HG03103 (cell line): Measurements from ENCODE around the gene SEC24C.
"Not testable (repeated sequence)": the region's sequence is repeated elsewhere in the genome, so short reads cannot be mapped to it uniquely, and the experiment has no call there.

Experiments
- ATAC-seq: cut with Tn5 transposase; IDR thresholded peaks from one replicate; pipeline ENCODE4 v1.9.1; 2021; ENCODE audit warnings: low read depth; ENCODE audit not compliant: unreplicated experiment

The SEC24C gene

DNA sequence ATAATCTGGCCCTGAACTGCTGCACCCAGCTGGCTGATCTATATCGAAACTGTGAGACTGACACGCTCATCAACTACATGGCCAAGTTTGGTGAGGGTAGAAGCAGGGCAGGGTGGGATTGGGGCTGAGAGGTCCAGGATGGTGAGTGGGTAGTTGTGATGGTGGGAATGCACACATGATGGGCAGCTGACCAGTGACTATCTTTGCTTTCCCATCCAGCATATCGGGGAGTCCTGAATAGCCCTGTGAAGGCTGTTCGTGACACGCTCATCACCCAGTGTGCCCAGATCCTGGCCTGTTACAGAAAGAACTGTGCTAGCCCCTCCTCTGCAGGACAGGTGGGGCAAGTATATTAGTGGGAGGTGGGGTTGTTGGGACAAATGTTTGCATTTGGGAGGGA is 25.2 kb downstream of the SEC24C start:
- no peak for ATAC-seq

- ATAC-seq, result no peak
These were observed 27.6 kb downstream of the SEC24C start for GRCh38 chr10:73771722-73772280.

GRCh38 chr10:73772281-73773151 is 28.3 kb downstream of the SEC24C start:
- peak; percentile 53 for ATAC-seq

- ATAC-seq, result no peak
These were observed 29.1 kb downstream of the SEC24C start for GRCh38 chr10:73773152-73773879.

GRCh38 chr10:73774637-73775036 is 30.5 kb downstream of the SEC24C start:
- no peak for ATAC-seq

GRCh38 chr10:73779018-73779417 is 34.8 kb downstream of the SEC24C start:
- no peak for ATAC-seq

DNA sequence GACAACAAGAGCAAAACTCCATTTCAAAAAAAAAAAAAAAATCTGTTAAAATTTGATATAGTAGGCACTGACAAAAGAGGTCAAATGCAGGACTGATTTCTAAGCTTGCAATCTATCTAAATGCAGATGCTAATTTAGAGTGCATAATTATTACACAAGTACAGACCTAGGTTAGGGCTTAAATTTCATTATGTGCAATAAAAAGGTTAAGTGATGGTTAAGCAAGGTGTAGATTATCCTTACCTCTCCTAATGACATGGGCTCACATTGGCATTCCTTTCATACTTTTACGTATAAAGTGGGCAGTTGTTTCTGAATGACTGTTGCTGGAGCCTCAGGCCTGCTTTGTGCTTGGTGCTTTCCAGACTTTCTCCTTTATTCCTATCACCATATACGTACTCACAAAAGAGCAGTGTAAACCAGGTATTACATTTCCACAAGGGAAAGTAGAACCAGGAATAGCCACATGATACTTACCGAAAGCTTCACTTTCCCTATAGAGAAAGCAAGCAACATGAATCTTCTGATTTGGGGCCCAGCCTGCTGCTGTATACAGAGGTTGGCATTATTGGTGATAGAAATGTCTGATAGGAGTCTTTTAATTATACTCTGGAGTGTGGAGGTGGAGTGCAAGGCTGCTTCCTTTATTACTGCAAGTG is 35.5 kb downstream of the SEC24C start:
- no peak for ATAC-seq

DNA sequence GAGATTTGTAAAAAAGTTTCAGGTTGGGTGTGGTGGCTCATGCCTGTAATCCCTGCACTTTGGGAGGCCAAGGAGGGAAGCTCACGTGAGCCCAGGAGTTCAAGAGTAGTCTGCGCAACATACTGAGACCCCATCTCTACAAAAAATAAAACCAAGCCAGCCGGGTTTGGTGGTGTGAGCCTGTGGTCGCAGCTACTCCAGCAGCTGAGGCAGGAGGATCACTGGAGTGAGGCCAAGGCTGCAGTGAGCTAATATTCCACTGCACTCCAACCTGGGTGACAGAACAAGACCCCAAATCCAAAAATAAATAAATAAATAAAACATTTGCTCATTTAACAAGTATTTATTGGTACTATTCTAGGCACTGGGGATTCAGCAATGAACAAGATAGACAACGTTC is 36.1 kb downstream of the SEC24C start:
- ATAC-seq, result no peak

GRCh38 chr10:73780966-73781365 is 36.8 kb downstream of the SEC24C start:
- no peak for ATAC-seq

- no peak for ATAC-seq
These were observed 37.3 kb downstream of the SEC24C start for GRCh38 chr10:73781548-73781878.

DNA sequence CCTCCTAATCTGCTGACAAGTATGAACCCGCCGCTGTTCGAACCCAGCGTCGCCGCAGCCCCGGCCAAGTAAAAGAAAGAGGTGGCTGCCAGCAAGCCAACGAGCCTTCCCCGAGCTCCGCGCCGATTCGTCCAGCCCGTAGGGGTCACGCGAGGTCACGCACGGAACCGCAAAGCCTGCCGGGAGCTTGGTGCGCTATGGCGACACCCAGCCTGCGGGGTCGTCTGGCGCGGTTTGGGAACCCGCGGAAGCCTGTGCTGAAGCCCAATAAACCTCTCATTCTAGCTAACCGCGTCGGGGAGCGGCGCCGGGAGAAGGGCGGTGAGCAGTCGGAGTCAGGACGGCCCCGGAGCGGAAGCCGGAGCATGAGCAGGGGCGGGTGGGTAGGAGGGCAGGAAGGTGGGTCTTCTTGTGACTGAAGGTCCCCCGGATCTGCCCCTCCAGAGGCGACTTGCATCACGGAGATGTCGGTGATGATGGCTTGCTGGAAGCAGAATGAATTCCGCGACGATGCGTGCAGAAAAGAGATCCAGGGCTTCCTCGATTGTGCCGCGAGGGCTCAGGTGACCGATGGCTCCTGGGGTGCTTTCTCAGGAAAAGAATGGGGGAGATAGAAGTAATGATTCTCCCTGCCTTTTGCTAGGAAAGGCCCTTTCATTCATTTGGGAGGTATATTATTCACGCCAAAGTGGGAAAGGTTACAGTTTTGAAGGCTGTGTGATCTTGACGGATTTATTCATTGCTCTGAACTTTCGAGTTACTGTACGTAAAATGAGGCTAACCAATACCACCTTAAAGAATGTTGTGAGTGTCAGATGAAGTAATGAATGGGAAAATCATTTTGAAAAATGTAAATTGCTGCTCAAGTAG is 37.9 kb downstream of the SEC24C start, which contains the start of gene CHCHD1:
Gene CHCHD1, plus strand, starts transcription at position 170 of the 870 bp plus-strand sequence. Its CDS starts 28 bp downstream, at position 198.
- ATAC-seq, result peak; percentile 48

DNA sequence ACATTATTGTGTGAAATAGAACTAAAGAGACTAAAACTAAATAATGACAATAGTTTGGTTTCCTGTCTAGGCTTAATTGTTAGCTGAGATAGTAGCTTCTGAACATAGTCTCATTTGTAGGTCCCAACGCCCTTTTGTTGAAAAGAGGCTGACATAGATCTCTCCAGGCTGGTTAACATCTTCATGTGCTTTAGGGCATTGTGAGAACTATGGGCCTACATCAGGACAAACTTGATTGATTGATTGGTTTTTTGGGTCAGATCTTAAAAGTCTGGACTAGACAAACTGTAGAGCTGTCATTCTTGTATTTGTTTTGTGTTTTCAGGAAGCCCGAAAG is 38.5 kb downstream of the SEC24C start:
- no peak for ATAC-seq

GRCh38 chr10:73785211-73785720 is 41.1 kb downstream of the SEC24C start, which contains the start of gene ZSWIM8:
TSS of gene ZSWIM8 (plus strand) at chr10:73785606. CDS start at chr10:73785879, 273 bp downstream.
- ATAC-seq, result peak; percentile 56

DNA sequence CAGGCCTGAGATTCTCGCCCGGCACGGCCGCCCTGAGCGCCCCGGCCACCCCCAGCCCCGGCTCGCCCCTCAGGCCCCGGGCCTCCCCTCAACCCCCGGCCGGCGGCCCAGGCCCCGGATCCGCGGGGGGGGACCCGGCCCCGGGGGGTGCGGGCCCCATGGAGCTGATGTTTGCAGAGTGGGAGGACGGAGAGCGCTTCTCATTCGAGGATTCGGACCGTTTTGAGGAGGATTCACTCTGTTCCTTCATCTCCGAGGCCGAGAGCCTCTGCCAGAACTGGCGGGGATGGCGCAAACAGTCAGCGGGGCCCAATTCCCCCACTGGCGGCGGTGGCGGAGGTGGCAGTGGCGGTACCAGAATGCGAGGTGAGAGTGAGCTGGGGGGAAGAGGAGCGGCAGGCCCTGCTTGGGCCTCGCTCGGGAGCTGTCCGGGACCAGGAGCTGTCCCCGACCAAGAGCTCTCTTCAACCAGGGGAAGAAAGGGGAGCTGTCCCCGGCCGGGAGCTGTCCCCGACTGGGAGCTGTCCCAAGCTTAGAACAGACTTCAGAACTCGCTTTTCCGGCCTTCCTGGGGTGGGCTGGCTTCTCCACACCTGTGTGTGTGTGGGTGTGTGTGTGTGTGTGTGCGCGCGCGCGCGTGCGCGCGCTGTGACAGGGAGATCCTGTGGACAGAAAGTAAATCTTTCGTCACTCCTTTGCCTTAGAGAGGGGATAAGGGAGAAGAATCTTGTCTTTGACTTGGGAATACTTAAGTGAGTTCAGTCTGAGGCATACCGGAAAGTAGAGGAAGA is 41.7 kb downstream of the SEC24C start:
- no peak for ATAC-seq

DNA sequence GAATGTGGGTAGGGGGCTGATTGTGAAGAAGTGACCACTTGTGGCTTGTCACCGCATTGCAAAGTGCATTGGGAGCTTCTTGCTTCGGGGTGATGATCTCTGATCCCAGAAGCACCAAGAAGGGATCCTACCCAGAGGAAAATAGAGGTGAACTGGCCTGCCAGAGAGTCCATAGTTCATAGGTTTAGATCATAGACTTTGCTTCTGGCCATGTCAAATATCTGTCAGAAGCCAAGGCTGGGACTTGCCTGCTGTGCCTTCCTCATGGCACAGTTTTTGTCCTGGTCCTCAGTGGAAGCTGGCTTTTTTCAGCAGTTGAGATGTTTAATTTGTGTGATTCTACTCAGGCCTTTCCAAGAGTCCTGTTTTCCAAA is 42.3 kb downstream of the SEC24C start:
- ATAC-seq, result no peak

DNA sequence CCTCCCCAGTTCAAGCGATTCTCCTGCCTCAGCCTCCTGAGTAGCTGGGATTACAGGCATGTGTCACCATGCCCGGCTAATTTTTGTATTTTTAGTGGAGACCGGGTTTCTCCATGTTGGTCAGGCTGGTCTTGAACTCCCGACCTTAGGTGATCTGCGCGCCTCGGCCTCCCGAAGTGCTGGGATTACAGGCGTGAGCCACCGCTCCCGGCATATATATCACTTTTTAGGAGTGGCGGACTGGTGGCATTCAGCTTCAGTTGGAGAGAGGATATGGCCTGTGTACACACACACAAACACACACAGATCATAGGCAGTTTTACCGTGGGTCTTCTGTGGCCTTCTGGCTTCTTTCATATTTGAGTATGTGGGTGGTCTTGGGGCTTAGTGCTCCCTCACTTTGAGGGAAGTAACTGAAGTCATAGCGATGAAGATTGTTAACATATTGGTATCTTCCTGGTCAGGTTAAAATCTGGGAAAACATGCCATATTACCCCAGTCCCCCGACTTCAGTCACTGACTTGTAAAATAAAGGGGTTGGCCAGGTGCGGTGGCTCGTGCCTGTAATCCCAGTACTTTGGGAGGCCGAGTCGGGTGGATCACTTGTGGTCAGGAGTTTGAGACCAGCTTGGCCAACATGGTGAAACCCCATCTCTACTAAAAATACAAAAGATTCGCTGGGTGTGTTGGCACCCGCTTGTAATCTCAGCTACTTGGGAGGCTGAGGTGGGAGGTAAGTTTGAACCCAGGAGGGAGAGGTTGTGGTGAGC is 43.0 kb downstream of the SEC24C start:
- not testable (repeated sequence) for ATAC-seq

DNA sequence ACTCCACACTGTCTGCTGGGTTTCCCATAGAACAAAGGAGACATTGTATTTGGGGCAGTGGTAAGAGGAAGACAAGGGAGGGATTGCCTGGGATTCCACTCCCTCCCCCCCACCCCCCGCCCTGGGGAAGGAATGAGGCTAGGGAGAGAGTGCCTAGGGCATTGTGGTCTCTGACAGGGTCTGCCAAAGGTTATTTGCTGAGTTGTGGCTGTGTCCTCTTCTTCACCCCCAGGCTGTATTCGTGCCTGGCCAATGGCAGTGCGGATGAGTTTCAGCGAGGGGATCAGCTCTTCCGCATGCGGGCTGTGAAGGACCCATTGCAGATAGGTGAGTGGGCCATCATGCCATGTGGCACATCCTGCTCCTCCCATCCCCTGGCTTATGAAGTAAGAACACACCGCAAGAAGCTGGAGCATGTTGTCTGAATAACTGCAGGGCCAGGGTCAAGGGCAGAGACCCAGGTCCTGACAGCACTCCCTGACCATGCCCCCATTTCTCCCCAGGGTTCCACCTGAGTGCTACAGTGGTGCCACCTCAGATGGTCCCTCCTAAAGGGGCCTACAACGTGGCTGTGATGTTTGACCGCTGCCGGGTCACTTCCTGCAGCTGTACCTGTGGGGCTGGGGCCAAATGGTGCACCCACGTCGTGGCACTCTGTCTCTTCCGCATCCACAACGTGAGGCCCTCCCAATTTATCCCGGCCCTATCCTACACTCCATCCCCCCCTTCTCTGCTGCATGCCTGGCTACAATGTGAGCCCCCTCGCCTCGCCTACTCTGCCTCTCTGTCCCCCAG is 44.9 kb downstream of the SEC24C start:
- ATAC-seq, result no peak

GRCh38 chr10:73789659-73790055 is 45.5 kb downstream of the SEC24C start:
- no peak for ATAC-seq
